ENCODE measurements around the gene NRAP. TPM values are rescaled to one million over a fixed set of nuclear protein-coding genes. Genes with fewer than 3 reads are reported as not detected.

The NRAP gene
- total RNA-seq, 2 donors from 2014 or later, result not detected

GRCh38 chr10:113709221-113709838, 45.5 kb upstream of the NRAP start:
- TF ChIP-seq CTCF (IDR thresholded peaks at IDR 0.05), result no peak
- ATAC-seq (ENCODE audit: insufficient number of reproducible peaks, low FRiP score, low read depth) (no peak), DNase-seq (ENCODE audit: low spot score) (no peak)
- Histone ChIP-seq H3K36me3 (no peaks in the 10 kb centered on the region), H3K9me3 (no peaks in the 10 kb centered on the region), H3K4me3 (no peak overlapping the region), H3K27me3 (replicated peaks; ENCODE audit: insufficient read depth) (no peaks in the 10 kb centered on the region), H3K4me1 (ENCODE audit: control insufficient read depth in 1 of 2, low read depth in 2 of 2) (peaks cover 0 to 22% of the 10 kb centered on the region in 2 donors), H3K27ac (no peak overlapping the region)

GRCh38 chr10:113708640-113709039, 44.8 kb upstream of the NRAP start:
- Histone ChIP-seq H3K4me1 (ENCODE audit: control insufficient read depth in 1 of 2, low read depth in 2 of 2) (peaks cover 0 to 22% of the 10 kb centered on the region in 2 donors), H3K27me3 (replicated peaks; ENCODE audit: insufficient read depth) (no peaks in the 10 kb centered on the region), H3K4me3 (no peak overlapping the region), H3K36me3 (no peaks in the 10 kb centered on the region), H3K9me3 (no peaks in the 10 kb centered on the region), H3K27ac (no peak overlapping the region)
- no peak for TF ChIP-seq CTCF (IDR thresholded peaks at IDR 0.05)
- ATAC-seq (ENCODE audit: insufficient number of reproducible peaks, low FRiP score, low read depth) (no peak), DNase-seq (ENCODE audit: low spot score) (no peak)

GRCh38 chr10:113706623-113707022, 42.8 kb upstream of the NRAP start:
- no peak for DNase-seq (ENCODE audit: low spot score)
- Histone ChIP-seq H3K4me3 (no peak overlapping the region), H3K36me3 (no peaks in the 10 kb centered on the region), H3K4me1 (ENCODE audit: control insufficient read depth in 1 of 2, low read depth in 2 of 2) (peaks cover 0 to 22% of the 10 kb centered on the region in 2 donors), H3K27me3 (replicated peaks; ENCODE audit: insufficient read depth) (no peaks in the 10 kb centered on the region), H3K9me3 (no peaks in the 10 kb centered on the region), H3K27ac (no peak overlapping the region)
- ATAC-seq (ENCODE audit: insufficient number of reproducible peaks, low FRiP score, low read depth), result no peak
- no peak for TF ChIP-seq CTCF (IDR thresholded peaks at IDR 0.05)

GRCh38 chr10:113705344-113705652, 41.5 kb upstream of the NRAP start:
- Histone ChIP-seq H3K27ac (no peak overlapping the region), H3K27me3 (replicated peaks; ENCODE audit: insufficient read depth) (no peaks in the 10 kb centered on the region), H3K4me1 (ENCODE audit: control insufficient read depth in 1 of 2, low read depth in 2 of 2) (peaks cover 0 to 11% of the 10 kb centered on the region in 2 donors), H3K4me3 (no peak overlapping the region), H3K9me3 (no peaks in the 10 kb centered on the region), H3K36me3 (no peaks in the 10 kb centered on the region)
- no peak for TF ChIP-seq CTCF (IDR thresholded peaks at IDR 0.05)
- ATAC-seq (ENCODE audit: insufficient number of reproducible peaks, low FRiP score, low read depth) (no peak), DNase-seq (ENCODE audit: low spot score) (no peak)

GRCh38 chr10:113704637-113705343, 40.9 kb upstream of the NRAP start:
- Histone ChIP-seq H3K9me3 (no peaks in the 10 kb centered on the region), H3K4me3 (no peak overlapping the region), H3K36me3 (no peaks in the 10 kb centered on the region), H3K4me1 (ENCODE audit: control insufficient read depth in 1 of 2, low read depth in 2 of 2) (peaks cover 0 to 6% of the 10 kb centered on the region in 2 donors), H3K27ac (no peak overlapping the region), H3K27me3 (replicated peaks; ENCODE audit: insufficient read depth) (no peaks in the 10 kb centered on the region)
- no peak for DNase-seq (ENCODE audit: low spot score)
- ATAC-seq (ENCODE audit: insufficient number of reproducible peaks, low FRiP score, low read depth), result no peak
- peak; percentile 37 for TF ChIP-seq CTCF (IDR thresholded peaks at IDR 0.05)

Measured in thoracic aorta (tissue), 2 donors.